HUDEP-2 (cell line): ENCODE results near the gene MBOAT2.
A peak's percentile ranks its signal among the peaks of the same experiment; 100 is the strongest.
"Not testable (repeated sequence)": the region's sequence is repeated elsewhere in the genome, so short reads cannot be mapped to it uniquely, and the experiment has no call there.

ENCODE experiments used
- DNase-seq, 76 experiments: peaks; one replicate each; lab custom pipeline; 2025; ENCODE audit not compliant: unreplicated experiment in 76 of 76; lab: John Stamatoyannopoulos, UW

Gene MBOAT2

DNA sequence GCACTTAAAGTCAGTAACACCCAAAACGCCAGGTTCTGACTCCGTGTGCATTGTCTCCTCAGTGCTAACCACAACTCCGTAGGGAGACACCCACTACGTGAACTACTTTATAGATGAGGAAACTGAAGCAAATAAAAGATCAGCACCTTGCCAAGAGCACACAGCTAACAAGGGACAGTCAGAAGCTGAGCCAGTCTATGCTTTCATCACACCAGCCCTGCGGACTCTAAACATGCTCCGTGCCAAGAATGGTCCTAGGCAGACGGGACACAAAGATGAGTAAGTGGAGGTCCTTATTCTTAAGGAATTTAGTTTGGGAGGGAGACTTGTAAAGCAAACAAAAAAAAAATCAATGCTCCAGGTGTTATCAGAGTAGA is 9.6 kb downstream of the MBOAT2 start:
- DNase-seq = no peak

DNA sequence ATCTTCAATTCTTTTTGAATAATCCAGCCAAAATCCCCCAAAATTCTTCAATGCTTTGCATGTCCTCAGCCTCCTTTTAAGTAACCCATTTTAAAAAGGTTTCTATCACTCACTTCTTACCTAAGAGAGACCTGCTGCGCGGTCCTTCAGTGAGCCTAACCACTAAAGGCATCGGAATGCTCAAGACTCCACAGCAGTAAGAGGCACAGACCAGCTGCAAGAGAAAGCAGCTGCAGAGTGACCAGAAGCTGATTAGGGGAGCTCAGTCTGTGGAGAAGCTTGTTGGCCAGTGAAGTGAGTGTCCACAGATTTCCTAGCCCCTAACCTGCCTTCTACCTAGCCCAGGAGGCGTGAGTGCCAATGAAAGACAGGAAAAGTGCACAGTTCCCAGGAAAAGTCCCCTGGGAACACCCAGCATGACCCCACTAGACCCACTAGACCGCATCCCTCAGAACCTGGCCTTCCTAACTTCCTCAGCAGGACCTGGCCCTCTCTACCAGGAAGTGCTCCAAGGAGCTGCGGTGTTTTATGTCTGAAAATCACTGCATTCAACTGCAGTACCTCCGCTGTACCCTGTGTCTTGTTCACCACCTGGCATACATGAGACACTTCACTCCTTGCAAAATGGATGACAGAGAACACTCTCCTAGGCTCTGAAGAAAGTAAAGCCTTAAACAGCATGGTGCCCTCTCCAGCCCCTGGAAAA is 10.1 kb downstream of the MBOAT2 start:
- DNase-seq = no peak

DNA sequence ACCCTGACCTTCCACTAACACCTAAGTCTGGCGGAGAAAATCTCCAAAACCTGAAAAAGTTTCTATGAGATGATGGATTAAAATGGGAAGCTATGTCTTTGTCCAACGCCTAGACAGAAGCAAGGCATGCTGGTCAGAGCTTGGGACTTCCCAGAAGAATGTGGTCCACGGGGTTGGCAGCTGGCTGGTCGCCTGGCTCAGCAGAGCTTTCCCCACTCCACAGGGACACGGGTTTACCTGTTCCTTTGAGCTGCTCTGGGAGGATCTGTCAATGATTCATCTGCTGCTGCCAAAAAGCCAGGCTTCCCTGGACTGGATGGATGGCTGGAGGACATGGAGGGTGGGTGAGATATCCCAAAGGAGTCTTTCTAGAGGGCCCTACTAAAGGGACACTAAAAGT is 10.8 kb downstream of the MBOAT2 start:
- no peak for DNase-seq

DNA sequence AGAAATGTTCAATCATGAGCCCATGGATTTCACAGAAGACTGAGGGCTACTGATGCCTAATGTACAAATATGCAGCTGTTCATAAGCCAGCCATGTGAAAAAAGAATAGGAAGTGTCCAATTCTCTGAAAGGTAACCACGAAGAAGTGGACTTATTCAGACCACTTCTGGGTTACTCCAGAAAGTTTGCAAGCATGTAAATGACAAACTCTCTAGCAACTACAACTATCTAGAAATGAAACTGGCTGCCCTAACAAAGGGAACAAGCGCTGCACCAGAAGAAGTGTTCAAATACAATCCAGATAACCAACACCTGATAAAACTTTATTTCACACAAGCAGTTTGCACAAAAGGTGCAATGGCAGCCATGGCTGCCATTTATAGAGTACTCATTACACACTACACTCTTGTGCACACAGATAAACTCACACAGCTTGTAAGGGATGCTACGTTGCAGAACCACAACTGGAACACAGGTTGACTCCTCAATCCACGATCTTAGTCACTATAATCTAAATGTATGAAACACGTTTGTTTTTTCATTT is 13.9 kb downstream of the MBOAT2 start:
- no peak for DNase-seq

DNA sequence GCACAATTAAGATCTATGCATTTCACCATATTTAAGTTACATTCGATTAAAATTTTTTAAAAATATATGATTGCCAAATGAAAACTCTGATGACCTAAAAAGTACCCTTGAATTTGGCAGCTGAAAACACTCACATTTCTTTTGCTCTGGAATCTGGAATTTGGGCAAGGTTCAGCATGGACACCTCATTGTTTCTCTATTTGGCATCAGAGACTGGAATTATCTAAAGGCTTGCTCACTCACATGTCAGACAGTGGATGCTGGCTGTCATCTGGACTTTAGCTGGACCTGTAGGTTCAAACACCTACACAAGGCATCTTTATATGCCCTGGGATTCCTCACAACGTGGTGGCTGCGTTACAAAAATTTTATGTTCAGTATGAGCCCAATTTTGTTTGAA is 16.1 kb downstream of the MBOAT2 start:
- DNase-seq = no peak

DNA sequence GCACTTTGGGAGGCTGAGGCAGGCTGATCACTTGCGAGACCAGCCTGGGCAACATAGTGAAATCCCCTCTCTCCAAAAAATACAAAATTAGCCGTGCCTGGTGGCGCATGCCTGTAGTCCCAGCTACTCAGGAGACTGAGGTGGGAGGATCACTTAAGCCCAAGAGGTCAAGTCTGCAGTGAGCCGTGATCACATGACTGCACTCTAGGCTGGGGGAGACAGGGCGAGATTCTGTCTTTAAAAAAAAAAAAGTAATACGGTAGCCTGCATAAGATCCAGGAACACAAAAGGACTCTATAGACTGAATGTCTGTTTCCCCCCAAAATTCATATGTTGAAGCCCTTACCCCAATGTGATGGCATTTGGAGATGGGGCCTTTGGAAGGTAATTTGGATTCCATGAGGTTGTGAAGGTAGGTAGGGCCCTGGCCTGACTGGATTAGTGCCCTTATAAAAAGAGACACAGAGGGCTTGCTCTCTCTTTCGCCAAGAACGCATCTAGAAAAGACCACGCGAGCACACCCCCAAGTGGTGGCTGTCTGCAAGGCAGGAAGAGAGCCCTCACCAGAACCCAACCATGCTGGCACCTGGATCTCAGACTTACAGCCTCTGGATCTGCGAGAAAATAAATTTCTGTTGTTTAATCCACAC is 17.0 kb downstream of the MBOAT2 start:
- peak in 51 of 76 experiments; percentile 5 to 81 (median 37) for DNase-seq

DNA sequence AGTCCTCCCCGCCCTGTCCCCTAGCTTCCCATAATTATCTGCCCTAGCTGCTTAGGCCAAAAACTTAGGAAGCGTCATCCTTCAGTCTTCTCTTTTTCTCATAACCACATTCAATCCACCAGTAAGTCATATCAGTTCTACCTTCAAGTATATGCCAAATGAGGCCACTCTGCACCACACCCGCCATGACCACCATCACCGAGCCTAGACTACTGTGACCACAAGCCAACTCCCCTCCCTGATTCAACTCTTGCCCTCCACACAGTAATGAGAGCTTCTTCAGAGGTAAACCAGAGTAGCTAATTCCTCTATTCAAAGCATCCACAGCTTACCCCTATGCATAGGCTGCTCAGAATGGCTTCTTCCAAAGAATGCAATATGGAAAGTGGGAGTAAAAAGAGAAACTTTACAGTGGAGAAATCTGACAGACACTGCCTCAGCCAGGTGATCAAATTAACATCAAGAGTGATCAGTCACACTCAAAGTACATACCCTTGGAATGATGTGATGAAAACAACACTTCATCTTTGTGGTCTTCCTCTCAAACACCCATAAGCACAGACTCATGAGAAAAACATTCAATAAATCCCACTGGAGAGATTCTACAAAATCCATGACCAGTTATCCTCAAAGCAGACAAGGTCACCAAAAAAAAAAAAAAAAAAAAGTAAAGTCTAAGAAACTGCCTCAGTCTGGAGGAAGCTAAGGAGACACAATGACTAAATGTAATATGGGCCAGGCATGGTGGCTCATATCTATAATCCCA is 17.7 kb downstream of the MBOAT2 start:
- peak in 52 of 76 experiments; percentile 8 to 69 (median 45) for DNase-seq

DNA sequence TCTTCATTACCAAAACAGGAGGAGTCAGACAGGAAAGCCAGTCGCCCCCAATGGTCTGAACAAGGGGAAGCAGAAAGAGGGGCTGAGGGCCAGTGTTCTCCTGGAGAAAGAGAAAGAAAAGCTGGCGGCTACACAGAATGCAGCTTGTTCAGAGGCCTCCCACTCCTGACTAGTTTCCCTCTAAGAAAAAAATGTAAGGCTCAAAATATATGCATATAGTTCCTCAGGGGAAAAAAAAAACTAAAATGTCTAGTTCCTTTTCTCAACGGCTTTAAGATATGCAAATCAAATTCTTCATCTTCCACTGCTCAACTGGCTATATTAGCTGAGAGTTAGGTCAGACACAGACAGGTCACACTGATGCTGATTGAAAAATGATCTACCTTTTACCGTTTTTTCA is 18.6 kb downstream of the MBOAT2 start:
- peak in 2 of 76 experiments; percentile 9 to 16 for DNase-seq

DNA sequence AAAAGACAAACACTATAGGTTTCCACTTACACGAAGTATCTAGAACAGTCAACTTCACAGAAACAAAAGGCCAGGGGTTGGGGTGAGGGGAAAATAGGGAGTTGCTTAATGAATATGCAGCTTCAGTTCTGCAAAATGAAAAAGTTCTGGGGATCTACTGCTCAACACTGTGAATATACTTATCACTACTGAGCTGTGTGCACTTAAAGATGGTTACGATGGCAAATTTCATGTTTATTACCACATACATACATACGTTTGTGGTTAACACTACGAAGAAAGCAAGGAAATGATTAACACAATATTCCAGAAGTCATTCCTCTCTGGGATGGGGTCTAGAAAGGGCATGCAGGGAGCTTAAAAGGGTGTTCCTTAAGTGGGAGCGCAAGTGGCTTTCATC is 19.3 kb downstream of the MBOAT2 start:
- no peak for DNase-seq

DNA sequence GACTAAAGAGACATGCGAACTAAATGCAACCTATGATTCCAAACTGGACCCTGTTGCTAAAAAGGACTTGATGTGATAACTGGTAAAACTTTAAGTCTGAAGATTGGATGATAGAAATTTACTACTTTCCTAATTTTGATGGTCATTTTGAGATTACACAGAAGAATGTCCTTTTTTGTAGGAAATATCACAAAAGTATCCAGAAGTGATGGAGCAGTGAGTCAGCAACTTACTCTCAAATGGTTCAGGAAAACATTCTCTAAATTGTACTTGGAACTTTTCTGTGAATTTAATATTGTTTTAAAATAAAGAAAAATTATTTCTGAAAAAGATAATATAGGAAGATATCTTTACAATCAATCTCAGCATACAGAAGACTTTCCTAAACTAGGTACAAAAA is 19.9 kb downstream of the MBOAT2 start:
- DNase-seq = no peak

DNA sequence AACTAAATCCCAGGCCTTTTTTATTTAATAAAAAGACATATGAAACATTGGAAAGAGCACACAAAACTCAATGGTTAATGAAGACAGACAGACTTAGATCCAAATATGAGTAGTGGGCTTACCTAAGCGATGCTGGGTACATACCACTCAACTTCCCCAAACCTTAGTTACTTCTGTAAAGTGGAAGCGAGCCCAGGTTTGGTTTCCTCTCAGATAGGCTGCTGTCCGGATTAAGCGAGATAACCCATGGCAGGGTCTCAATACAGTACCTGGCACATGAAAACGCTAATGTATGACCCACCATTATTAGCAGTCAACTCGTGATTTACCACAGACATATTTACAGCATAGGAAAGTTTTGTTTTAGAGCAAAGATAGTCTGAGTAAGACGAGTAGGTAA is 21.6 kb downstream of the MBOAT2 start:
- no peak for DNase-seq

DNA sequence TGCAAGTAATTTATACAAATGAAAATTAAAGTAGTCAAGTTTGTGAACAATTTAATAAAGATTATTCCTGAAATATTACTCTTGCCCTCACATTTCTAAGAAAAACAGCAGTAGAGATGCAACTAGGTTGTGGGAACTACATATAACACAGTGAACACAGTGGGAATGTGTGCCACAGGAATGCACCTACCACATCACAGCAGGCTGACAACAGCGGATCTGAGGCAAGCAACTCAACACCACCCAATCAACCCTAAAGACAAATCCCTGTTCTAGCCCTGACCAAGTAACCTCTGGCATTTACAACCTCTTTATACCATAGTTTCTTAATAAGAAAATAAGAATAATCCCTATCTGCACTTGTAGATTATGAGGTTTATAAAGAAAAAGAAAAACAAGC is 23.4 kb downstream of the MBOAT2 start:
- no peak for DNase-seq

DNA sequence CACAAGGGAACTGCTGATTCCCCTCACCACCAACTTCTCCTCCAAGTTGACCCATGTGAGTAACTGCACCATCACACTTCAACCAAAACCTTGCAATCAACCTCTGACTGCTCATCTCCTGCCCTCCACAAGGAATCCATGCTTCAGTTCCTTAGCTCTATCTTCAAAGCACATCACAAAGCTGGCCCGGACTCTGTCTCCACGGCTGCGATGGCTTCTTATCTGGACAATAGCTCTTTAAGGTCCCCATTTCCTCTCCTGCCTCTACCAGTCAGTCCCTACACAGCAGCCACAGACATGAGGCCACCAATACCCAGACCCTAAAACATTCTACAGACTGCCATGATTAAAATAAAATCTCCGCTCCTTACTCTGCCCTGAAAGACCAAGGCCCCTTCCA is 25.7 kb downstream of the MBOAT2 start:
- DNase-seq = peak in 5 of 76 experiments; percentile 22 to 32 (median 25)

DNA sequence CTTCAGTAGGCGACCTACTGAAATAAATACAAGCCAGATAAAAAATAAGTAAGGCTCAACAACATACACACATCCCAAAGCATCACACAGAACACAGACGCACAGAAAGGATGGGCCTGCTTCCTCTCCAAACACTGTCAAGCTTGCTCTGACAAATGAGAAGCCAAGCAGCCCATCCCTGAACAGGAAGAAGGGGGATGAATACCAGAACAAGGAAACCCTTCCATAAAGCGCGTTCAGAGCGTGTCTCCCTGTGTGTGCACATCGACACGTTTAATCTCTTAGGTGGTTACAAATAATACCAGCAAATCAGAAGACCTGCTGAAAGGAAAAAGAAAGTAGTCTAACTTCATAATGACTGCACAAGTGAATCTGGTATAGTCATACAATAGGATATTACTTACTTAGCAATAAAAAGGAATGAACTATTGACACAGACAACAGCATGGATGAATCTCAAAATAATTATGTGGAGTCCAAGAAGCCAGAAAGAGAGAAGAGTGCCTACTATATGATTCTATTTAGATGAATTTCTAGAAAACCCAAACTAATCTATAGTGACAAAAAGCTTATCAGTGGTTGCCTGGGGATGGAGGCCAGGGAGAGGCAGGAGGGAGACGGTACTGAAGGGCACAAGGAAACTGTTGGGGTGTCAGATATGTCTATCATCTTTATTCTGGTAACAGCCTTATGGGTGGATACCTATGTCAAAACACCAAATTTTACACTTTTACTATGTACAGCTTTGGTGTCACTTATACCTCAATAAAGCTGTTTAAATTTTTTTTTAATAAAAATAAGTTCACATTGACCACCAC is 26.8 kb downstream of the MBOAT2 start:
- DNase-seq = peak in 44 of 76 experiments; percentile 11 to 72 (median 38)

DNA sequence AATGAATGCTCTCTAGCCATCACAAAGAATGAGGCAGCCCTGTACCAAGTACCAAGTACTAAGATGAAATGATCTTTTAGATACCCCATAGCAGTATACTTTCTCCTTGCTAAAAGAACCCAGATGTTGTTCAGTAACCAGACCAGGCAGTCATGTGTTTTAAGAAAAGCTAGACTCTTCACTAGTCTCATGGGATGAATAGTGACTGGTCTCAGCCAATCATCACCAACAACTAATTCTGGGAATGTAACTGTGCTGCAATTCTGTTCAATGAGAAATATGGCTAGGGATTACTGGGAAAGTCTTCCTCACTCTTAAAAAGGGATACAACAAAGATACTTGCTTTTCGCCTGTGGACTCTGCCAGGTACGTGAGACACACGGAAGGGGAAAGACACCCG is 29.5 kb downstream of the MBOAT2 start:
- no peak for DNase-seq

DNA sequence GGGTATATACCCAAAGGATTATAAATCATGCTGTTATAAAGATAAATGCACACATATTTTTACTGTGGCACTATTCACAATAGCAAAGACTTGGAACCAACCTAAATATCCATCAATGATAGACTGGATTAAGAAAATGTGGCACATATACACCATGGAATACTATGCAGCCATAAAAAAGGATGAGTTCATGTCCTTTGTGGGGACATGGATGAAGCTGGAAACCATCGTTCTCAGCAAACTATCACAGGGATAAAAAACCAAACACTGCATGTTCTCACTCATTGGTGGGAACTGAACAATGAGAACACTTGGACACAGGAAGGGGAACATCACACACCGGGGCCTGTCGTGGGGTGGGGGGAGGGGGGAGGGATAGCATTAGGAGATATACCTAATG is 30.5 kb downstream of the MBOAT2 start:
- DNase-seq = not testable (repeated sequence)

DNA sequence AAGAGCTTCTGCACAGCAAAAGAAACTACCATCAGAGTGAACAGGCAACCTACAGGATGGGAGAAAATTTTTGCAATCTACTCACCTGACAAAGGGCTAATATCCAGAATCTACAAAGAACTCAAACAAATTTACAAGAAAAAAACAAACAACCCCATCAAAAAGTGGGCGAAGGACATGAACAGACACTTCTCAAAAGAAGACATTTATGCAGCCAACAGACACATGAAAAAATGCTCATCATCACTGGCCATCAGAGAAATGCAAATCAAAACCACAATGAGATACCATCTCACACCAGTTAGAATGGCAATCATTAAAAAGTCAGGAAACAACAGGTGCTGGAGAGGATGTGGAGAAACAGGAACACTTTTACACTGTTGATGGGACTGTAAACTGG is 30.9 kb downstream of the MBOAT2 start:
- not testable (repeated sequence) for DNase-seq

DNA sequence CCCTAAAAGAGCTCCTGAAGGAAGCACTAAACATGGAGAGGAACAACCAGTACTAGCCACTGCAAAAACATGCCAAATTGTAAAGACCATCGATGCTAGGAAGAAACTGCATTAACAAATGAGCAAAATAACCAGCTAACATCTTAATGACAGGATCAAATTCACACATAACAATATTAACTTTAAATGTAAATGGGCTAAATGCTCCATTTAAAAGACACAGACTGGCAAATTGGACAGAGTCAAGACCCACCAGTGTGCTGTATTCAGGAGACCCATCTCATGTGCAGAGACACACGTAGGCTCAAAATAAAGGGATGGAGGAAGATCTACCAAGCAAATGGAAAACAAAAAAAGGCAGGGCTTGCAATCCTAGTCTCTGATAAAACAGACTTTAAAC is 34.1 kb downstream of the MBOAT2 start:
- not testable (repeated sequence) for DNase-seq

DNA sequence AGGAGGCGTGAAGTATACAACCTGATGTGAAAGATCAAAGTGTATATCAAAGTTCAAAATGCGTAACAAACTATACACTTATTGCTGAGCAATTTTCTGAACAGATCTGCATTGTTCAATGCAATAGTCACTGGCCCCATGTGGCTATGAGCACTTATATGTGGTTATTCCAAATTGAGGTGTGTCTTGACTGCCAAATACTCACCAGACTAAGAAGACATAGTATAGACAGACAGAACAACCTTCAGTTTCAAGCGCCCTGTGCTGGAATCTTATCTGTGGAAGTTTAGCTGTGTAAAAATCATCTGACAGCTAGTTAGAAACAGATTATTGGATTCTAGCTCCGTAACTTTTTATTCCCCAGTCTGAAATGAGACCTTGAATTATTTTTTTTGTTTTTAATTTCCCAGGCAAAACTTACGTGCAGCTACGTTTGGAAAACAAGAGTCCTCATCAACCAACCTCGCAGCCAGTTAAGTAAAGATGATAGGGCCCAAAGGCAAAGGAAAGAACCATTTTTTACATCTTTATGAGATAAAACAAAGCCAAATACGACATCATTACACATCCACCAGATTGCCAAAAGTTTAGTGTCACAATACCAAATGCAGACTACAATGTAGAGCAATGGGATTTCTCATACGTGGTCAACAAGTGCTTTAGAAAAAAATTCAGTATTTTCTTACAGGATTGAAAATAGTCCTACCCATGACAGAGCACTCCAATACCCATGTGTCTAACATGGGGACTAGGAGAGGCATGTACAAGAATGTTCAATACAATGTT is 37.2 kb downstream of the MBOAT2 start:
- peak in 41 of 76 experiments; percentile 6 to 78 (median 41) for DNase-seq
